Breast epithelium (tissue), 4 donors: ENCODE data around the gene APOBEC3A. TPM values are rescaled to one million over a fixed set of nuclear protein-coding genes. Genes with fewer than 3 reads are reported as not detected.

Experiments
- DNase-seq, 2 donors: peaks; one replicate each; pipeline ENCODE4 v3.0.0-alpha.2; 2019; ENCODE audit warnings: low spot score in 2 of 2
- H3K27ac ChIP-seq, 2 donors: fragments of 200-600 bp; sonication (generic) in 1 of 2; one replicate each; pipeline ENCODE4 v1.5.1; 2016 to 2019; ENCODE audit warnings: mild to moderate bottlenecking in 1 of 2
- H3K27me3 ChIP-seq, 2 donors: fragments of 200-600 bp; sonication (generic) in 1 of 2; one replicate each; pipeline versions ENCODE4 v1.5.1 to v1.6.0; 2017 to 2019; ENCODE audit warnings: control low read depth in 1 of 2, mild to moderate bottlenecking in 1 of 2
- H3K36me3 ChIP-seq: fragments of 200-600 bp; one replicate; pipeline ENCODE4 v1.5.1; 2019
- H3K4me1 ChIP-seq, 2 donors: fragments of 200-600 bp; sonication (generic); one replicate each; pipeline ENCODE4 v1.5.1; 2016 to 2019; ENCODE audit warnings: control low read depth in 1 of 2
- H3K4me3 ChIP-seq, 3 donors: fragments of 200-600 bp; sonication (generic); 1 replicate in 2 of 3; 2 replicates in 1 of 3; pipeline ENCODE4 v1.5.1; 2016 to 2019; ENCODE audit warnings: mild to moderate bottlenecking in 3 of 3, moderate library complexity in 2 of 3
- H3K9me3 ChIP-seq, 2 donors: fragments of 200-600 bp; sonication (generic) in 1 of 2; one replicate each; pipeline ENCODE4 v1.5.1; 2016 to 2019; ENCODE audit warnings: control low read depth in 1 of 2
- POLR2A ChIP-seq: fragments of 450-650 bp; IDR thresholded peaks from one replicate; pipeline ENCODE4 v1.6.1; 2016; ENCODE audit warnings: antibody characterized with exemption, mild to moderate bottlenecking, moderate library complexity
- POLR2AphosphoS5 ChIP-seq, 3 donors: sonication (generic); formaldehyde crosslinking; IDR thresholded peaks; one replicate each; pipeline ENCODE4 v1.6.1; 2017; ENCODE audit warnings: antibody characterized with exemption in 3 of 3
- intact Hi-C: fragments of 100-400 bp; cut with DNase I; formaldehyde crosslinking; loops from one replicate; pipeline ENCODE4 v1.15.1; 2023; ENCODE audit warnings: low total_unique reads
- total RNA-seq, 3 donors: library from RNA; depleted of rRNA; stranded (reverse); fragments of >200 nt; gene quantifications; one replicate each; pipeline ENCODE4 v1.1.0, GENCODE V29; 2016
- TF ChIP-seq, protein P1 (sequence below), 3 donors: fragments of 450-650 bp; IDR thresholded peaks; one replicate each; pipeline ENCODE4 v1.5.1; 2016 to 2017; ENCODE audit warnings: antibody characterized with exemption in 3 of 3, mild to moderate bottlenecking in 3 of 3, moderate library complexity in 3 of 3

The APOBEC3A gene
- total RNA-seq, result under 1 TPM in 1 of 3 donors, not detected in 2; 0.44 TPM

DNA sequence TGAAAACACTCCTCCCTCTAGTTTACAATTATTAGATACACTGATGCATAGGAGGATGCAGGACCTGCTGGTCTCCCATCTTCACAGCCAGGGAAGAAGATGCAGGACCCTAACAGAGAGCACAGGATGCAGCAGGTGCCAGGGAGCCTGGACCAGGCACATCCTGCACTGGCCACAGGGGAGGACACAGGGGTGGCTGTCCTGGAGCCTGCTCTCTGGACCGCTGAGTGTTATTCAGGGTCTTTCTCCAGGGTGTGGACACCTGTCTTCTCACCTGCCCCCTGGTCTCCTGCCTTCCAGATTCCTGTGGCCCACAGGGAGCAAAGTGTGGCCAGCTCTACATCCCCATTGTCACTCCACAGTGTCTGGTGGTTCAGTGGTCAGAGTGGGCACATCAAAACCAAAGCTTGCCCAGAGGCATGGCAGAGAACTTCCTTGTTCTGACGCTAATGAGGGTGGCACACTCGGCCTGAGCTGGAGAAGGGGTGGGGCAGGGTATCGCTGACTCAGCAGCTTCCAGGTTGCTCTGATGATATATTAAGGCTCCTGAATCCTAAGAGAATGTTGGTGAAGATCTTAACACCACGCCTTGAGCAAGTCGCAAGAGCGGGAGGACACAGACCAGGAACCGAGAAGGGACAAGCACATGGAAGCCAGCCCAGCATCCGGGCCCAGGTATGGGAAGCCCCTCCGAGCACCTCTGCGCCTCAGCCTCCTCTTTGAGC is at the start of gene APOBEC3A:
Gene APOBEC3A, plus strand, starts transcription at position 564 of the 725 bp plus-strand sequence. Its CDS starts 83 bp downstream, at position 647.
- DNase-seq, result peak in 1 of 2 donors; percentile 19
- intact Hi-C loops, result no loop called here
- Histone ChIP-seq H3K9me3 (no peaks in the 10 kb centered on the region), H3K27ac (no peak within 1 kb of the TSS), H3K4me1 (no peaks in the 10 kb centered on the region), H3K36me3 (no peaks in the 10 kb centered on the region), H3K4me3 (no peak within 1 kb of the TSS), H3K27me3 (no peaks in the 10 kb centered on the region)
- no peak for TF ChIP-seq POLR2A
- TF ChIP-seq POLR2AphosphoS5 (IDR thresholded peaks at IDR 0.05), result no peak
- TF ChIP-seq, protein P1, sequence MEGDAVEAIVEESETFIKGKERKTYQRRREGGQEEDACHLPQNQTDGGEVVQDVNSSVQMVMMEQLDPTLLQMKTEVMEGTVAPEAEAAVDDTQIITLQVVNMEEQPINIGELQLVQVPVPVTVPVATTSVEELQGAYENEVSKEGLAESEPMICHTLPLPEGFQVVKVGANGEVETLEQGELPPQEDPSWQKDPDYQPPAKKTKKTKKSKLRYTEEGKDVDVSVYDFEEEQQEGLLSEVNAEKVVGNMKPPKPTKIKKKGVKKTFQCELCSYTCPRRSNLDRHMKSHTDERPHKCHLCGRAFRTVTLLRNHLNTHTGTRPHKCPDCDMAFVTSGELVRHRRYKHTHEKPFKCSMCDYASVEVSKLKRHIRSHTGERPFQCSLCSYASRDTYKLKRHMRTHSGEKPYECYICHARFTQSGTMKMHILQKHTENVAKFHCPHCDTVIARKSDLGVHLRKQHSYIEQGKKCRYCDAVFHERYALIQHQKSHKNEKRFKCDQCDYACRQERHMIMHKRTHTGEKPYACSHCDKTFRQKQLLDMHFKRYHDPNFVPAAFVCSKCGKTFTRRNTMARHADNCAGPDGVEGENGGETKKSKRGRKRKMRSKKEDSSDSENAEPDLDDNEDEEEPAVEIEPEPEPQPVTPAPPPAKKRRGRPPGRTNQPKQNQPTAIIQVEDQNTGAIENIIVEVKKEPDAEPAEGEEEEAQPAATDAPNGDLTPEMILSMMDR (IDR thresholded peaks at IDR 0.05), result no peak

DNA sequence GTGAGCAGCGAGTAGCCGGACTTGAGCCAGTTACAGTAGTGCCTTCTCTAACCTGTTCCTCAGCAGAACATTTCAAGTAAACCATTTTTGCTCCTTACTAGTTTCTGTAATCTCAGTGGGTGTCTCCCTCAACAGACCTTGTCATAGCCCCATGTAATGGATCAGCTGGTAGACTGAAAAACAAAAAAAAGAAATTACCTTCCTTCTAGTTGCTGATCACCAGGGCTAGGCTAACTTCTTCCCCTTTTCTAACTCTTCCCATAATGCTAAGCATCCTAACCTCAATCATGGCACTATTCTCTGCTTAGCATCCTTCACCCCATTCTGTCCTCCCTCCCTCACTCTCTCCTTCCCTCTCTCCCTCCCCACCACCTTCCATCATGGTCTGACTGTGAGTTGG is 49.6 kb upstream of the APOBEC3A start:
- Histone ChIP-seq H3K9me3 (no peaks in the 10 kb centered on the region), H3K27ac (no peak overlapping the region), H3K4me1 (no peaks in the 10 kb centered on the region), H3K4me3 (no peak overlapping the region), H3K27me3 (no peaks in the 10 kb centered on the region), H3K36me3 (no peaks in the 10 kb centered on the region)
- intact Hi-C loops, result no loop called here
- DNase-seq, result no peak
- TF ChIP-seq, protein P1 (IDR thresholded peaks at IDR 0.05), result no peak
- TF ChIP-seq POLR2AphosphoS5 (IDR thresholded peaks at IDR 0.05), result no peak
- no peak for TF ChIP-seq POLR2A

- no peaks in the 10 kb centered on the region for H3K9me3 ChIP-seq
- intact Hi-C loops, result no loop called here
- DNase-seq, result no peak
- no peaks in the 10 kb centered on the region for H3K27me3 ChIP-seq
- H3K27ac ChIP-seq, result no peak overlapping the region
- no peak overlapping the region for H3K4me3 ChIP-seq
- no peaks in the 10 kb centered on the region for H3K36me3 ChIP-seq
- TF ChIP-seq POLR2A (no peak), POLR2AphosphoS5 (IDR thresholded peaks at IDR 0.05) (no peak)
- TF ChIP-seq, protein P1 (IDR thresholded peaks at IDR 0.05), result no peak
- H3K4me1 ChIP-seq, result no peaks in the 10 kb centered on the region
These were observed 46.0 kb upstream of the APOBEC3A start for GRCh38 chr22:38911434-38911833.

- DNase-seq, result no peak
- intact Hi-C loops, result loop anchor here (10.0 kb wide), 1 partner anchor 45 kb away; the partner anchor contains the start of gene CBX6
- Histone ChIP-seq H3K27me3 (no peaks in the 10 kb centered on the region), H3K4me3 (no peak overlapping the region), H3K9me3 (no peaks in the 10 kb centered on the region), H3K27ac (no peak overlapping the region), H3K4me1 (peaks cover 0 to 10% of the 10 kb centered on the region in 2 donors), H3K36me3 (no peaks in the 10 kb centered on the region)
- TF ChIP-seq POLR2A (no peak), POLR2AphosphoS5 (IDR thresholded peaks at IDR 0.05) (no peak)
- TF ChIP-seq, protein P1 (IDR thresholded peaks at IDR 0.05), result no peak
These were observed 37.7 kb upstream of the APOBEC3A start for GRCh38 chr22:38919631-38920190.

- no peak for DNase-seq
- intact Hi-C loops, result loop anchor here (10.0 kb wide), 1 partner anchor 46 kb away; the partner anchor contains the start of gene CBX6
- Histone ChIP-seq H3K36me3 (no peaks in the 10 kb centered on the region), H3K4me3 (no peak overlapping the region), H3K27me3 (no peaks in the 10 kb centered on the region), H3K9me3 (no peaks in the 10 kb centered on the region), H3K27ac (no peak overlapping the region), H3K4me1 (peaks cover 0 to 13% of the 10 kb centered on the region in 2 donors)
- TF ChIP-seq POLR2AphosphoS5 (IDR thresholded peaks at IDR 0.05) (no peak), POLR2A (no peak)
- TF ChIP-seq, protein P1 (IDR thresholded peaks at IDR 0.05), result no peak
These were observed 36.3 kb upstream of the APOBEC3A start for GRCh38 chr22:38921120-38921519.
